ENCODE measurements around the gene MMEL1.

DNA sequence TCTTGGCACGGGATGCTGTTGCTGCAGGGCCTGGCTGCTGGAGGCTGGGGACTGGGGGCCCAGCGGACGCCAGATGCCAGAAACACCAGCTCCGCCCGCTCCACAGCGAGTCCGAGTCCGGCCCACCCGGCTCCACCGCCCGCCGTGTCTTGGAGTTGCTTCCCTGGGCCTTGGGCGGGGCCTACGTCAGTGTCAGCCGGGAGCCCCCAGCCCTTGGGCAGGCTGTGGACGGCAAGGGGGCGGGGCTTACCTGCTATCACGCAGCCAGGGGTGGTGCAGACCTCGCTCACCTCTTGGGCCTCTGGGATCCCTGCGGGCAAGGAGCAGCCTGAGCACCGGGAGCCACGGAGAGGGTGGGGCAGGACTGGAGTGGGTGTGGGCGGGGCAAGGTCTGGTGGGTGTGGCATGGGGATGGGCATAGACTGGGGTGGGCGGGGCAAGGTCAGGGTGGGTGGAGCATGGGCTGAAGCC is 21.8 kb downstream of the MMEL1 start:
- no peak for TF ChIP-seq HDAC1 (CRISPR knock-in tag; IDR thresholded peaks at IDR 0.05)
- TF ChIP-seq JUND (CRISPR knock-in tag; IDR thresholded peaks at IDR 0.05), result no peak

Data from HepG2 (cell line).